HG03097 (cell line): ENCODE measurements around the gene PPP1R3G.

Experiments used
- ATAC-seq: cut with Tn5 transposase; IDR thresholded peaks from one replicate; pipeline ENCODE4 v1.9.1; 2021; ENCODE audit not compliant: unreplicated experiment, low FRiP score

Gene PPP1R3G

DNA sequence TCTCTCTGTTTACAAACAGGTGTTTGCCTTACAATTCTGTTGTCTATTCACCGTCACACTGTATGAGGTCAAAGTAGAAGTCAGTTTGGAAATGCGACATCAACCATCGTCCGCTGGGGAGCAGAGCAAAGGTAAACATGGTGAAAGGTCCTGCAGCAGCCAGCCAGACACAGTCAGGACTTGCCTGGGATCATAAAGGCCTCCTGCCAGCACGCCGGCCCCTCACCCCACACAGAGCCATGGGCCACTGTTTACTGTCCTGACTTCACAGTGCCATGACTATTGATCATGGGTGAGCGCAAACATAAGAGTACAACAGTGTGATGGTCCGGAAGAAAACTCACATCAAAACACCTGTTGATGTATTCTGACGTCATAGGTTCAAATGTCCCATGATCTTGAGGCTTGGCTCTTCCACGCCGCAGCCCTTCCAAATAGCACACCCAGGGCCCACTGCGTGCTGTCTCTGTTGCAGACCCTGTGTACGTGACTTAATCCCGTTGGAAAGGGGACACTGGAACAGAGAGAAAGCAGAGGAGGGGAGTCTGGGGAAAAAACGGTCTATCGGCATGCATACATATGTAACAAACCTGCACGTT lies 16.9 kb upstream of the PPP1R3G start:
- no peak for ATAC-seq

DNA sequence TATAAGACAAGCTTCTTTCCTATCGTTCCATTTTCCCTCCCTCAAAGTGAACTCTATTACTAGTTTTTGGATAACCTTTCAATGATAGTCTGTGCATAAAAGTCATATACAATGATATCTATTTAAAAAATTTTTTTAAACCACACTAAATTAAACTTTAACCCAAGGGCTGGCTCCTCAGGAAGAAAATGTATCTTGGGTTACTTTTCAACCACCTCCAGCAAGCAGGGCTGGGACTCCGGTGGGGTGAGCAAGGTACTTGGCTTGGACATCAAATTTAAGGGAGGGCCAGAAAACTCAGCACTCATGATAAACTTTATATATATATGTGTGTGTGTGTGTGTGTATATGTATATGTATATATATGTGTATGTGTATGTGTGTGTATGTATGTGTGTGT lies 13.9 kb upstream of the PPP1R3G start:
- no peak for ATAC-seq

GRCh38 chr6:5072440-5072839 lies 12.7 kb upstream of the PPP1R3G start:
- no peak for ATAC-seq

DNA sequence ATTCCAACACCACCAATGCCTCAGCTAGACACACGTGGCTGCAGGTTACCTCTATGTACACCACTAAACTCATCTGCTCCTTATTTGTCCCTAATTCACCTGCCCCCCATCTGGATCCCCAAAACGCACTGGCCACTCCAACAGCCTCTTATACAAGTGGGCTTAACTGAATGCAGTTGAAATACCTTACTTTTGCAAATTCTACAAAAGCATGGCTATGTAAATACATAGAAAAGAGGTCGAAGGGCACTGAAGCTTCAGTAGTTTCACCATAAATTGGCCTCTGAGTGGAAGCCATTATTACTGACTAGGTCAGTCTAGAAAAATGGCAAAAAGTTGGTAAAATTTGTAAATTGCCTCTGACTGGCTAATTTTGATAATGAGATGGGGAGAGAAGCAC lies 11.1 kb upstream of the PPP1R3G start:
- no peak for ATAC-seq

- no peak for ATAC-seq
Observed at GRCh38 chr6:5076931-5077330, 8.2 kb upstream of the PPP1R3G start.

DNA sequence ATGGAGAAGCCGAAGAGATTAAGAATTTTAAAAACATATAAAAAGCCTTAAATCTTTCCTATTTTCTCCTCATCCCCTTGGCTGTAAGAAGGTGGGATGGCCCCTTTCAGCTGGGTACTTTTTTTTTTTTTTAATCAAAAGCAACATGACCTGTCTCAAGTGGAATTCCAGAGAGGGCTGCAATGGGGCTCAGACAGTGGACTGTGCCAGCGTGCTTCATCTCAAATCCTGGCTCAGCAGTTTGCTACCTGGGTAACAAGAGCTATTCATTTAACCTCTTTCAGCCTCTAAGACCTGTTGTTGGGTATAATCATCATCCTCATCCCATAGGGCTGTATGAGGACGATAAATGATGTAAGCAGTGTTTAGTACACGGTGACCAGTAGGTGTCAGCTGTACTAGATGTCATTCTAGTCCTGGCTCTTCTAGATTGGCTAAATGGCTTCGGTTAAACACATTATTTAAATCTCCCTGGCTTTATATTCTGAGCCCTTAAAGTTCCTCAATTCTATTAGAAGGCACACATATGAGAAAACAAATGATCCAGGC lies 6.9 kb upstream of the PPP1R3G start:
- no peak for ATAC-seq

GRCh38 chr6:5079692-5080091 lies 5.4 kb upstream of the PPP1R3G start:
- no peak for ATAC-seq

- no peak for ATAC-seq
Observed at GRCh38 chr6:5080574-5080973, 4.6 kb upstream of the PPP1R3G start.

DNA sequence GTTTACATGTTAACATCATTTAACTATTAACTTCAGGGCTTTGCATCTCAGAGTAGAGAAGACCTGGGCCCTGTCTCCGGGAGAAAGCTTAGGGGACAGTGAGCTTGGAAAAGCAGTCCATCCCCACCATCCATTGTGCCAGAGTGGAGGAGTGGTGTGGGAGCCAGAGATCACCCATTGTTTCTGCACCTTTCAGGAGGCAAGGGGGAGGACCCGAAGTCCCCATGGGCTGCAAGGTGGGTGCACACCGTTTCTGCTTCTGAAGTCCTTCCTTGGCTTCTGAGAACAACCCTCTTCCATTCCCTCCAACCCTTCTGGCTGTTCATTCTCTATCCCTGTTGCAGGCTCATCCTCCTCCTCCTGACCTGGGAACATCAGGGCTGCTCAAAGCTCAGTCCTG lies 4.0 kb upstream of the PPP1R3G start:
- ATAC-seq = no peak

- no peak for ATAC-seq
Observed at GRCh38 chr6:5081955-5082354, 3.2 kb upstream of the PPP1R3G start.

GRCh38 chr6:5082487-5083306 lies 2.4 kb upstream of the PPP1R3G start:
- ATAC-seq = no peak

DNA sequence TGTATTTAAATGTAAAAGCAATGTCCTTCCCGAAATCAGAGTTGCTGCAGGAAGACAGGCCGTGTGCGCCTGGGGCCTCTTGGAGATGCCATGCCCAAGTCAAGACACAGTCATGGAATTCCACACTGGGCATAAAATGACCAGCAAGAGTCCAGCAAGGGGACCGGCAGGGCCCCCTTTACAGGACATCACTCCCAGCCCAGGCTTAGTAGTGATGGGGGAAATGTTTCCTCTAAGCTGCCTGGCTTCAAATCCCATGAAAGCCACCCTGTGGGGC lies 1.9 kb upstream of the PPP1R3G start:
- ATAC-seq = no peak

DNA sequence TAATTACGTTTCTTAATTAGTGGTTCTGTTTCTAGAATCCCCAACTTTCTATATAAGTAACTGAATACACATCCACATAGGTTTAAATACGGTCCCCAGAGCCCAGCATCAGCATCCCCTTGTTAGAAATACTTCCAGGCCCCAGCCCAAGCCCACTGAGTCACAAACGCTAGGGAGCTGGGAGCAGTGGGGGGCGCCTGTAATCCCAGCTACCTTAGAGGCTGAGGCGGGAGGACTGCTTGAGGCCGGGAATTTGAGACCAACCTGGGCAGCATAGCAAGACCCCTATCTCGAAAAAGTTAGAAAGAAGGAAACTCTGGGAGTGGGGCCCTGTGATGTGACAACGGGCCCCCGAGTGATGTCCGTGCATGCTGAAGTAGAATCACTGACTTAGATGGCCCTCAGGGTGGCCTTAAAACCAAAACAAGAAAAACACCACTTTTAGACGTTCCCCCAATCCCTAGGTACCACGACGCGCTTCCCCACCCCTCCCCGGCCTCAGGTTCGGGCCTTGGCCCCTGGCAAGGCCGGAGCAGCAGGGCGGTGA lies 1.3 kb upstream of the PPP1R3G start:
- ATAC-seq = no peak

DNA sequence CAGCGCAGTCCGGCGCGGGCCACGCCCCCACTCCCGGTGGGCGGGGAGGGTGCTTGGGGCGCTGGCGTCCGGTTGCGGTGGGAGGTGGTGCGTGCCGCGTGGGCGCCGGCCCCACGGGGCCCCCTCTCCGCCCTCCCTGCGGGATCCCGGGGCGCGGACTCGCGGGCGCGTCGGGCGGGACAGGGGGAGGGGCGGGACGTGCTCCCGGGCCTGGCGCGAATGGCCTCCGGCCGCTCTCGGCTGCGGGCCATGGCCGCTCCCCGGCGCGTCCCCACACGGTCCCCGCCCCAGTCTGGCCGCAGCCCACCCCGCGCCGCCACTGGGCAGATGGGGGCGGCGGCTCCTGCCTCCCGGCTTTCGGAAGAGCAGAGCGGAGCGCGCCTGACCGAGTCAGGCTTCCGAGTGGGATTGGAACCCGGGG lies 771 bp upstream of the PPP1R3G start:
- ATAC-seq = no peak

DNA sequence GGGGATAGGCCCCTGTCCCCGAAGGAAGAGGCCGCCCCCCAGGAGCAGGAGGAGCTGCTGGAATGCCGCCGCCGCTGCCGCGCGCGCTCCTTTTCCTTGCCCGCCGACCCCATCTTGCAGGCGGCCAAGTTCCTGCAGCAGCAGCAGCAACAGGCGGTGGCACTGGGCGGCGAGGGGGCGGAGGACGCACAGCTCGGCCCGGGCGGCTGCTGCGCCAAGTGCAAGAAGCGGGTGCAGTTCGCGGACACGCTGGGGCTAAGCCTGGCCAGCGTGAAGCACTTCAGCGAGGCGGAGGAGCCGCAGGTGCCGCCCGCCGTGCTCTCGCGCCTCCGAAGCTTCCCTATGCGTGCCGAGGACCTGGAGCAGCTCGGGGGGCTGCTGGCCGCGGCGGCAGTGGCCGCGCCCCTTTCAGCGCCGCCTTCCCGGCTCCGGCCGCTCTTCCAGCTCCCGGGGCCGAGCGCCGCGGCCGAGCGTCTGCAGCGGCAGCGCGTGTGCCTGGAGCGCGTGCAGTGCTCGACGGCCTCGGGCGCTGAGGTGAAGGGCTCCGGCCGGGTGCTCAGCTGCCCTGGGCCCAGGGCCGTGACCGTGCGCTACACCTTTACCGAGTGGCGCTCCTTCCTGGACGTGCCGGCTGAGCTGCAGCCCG lies 630 bp downstream of the PPP1R3G start:
- no peak for ATAC-seq

GRCh38 chr6:5086294-5086890 lies 1.3 kb downstream of the PPP1R3G start:
- ATAC-seq = no peak

- no peak for ATAC-seq
Observed at GRCh38 chr6:5087389-5087788, 2.2 kb downstream of the PPP1R3G start.

- ATAC-seq = no peak
Observed at GRCh38 chr6:5088780-5089179, 3.6 kb downstream of the PPP1R3G start.

GRCh38 chr6:5089481-5090438 lies 4.6 kb downstream of the PPP1R3G start:
- no peak for ATAC-seq

GRCh38 chr6:5090603-5091002 lies 5.5 kb downstream of the PPP1R3G start:
- no peak for ATAC-seq
